MCF 10A (cell line): ENCODE measurements around the gene IGDCC3. TPM values are rescaled to one million over a fixed set of nuclear protein-coding genes. Genes with fewer than 3 reads are reported as not detected.

Source experiments
- BruUV-seq: library from RNA; stranded (reverse); fragments of 400-500 nt; replicated peaks from 2 replicates; lab custom pipeline; 2021; lab: Mats Ljungman, UMichigan
- CTCF ChIA-PET: fragments of 300-600 bp; sonication (Branson Sonifier 250); formaldehyde crosslinking; extraction: SDS; loops from one replicate; lab custom pipeline; 2021; ENCODE audit warnings: antibody characterized with exemption, inconsistent platforms; lab: Yijun Ruan, JAX
- POLR2A ChIA-PET: fragments of 300-600, 350-650 bp; sonication (Branson Sonifier 250); formaldehyde crosslinking; extraction: SDS; loops from one replicate; lab custom pipeline; 2020; ENCODE audit warnings: antibody characterized with exemption, inconsistent platforms; lab: Yijun Ruan, JAX
- DNase-seq: peaks from one replicate; pipeline ENCODE4 v3.0.0-alpha.2; 2018; ENCODE audit not compliant: unreplicated experiment
- H3K27ac Mint-ChIP-seq: one replicate; pipeline ENCODE4 v1.8.0; 2022; ENCODE audit warnings: mild to moderate bottlenecking, low read depth, mixed read lengths; ENCODE audit not compliant: unreplicated experiment
- H3K27me3 Mint-ChIP-seq: one replicate; pipeline ENCODE4 v1.8.0; 2022; ENCODE audit warnings: mixed read lengths; ENCODE audit not compliant: insufficient read depth, unreplicated experiment
- H3K36me3 Mint-ChIP-seq: one replicate; pipeline ENCODE4 v1.8.0; 2022; ENCODE audit warnings: mild to moderate bottlenecking, moderate library complexity, mixed read lengths; ENCODE audit not compliant: insufficient read depth, unreplicated experiment
- H3K4me1 Mint-ChIP-seq: one replicate; pipeline ENCODE4 v1.8.0; 2022; ENCODE audit warnings: mixed read lengths; ENCODE audit not compliant: insufficient read depth, unreplicated experiment
- H3K4me3 Mint-ChIP-seq: one replicate; pipeline ENCODE4 v1.8.0; 2022; ENCODE audit warnings: mild to moderate bottlenecking, moderate library complexity, mixed read lengths; ENCODE audit not compliant: unreplicated experiment
- H3K9me3 Mint-ChIP-seq: one replicate; pipeline ENCODE4 v1.8.0; 2022; ENCODE audit warnings: mixed read lengths; ENCODE audit not compliant: unreplicated experiment
- intact Hi-C: fragments of 100-400 bp; cut with micrococcal nuclease; formaldehyde crosslinking; loops from 2 replicates; pipeline ENCODE4 v1.14.1; 2022
- total RNA-seq: library from RNA; stranded (reverse); gene quantifications from 2 replicates; pipeline ENCODE4 v1.2.3, GENCODE V29; 2022
- TF ChIP-seq, protein P1 (sequence below): fragments of 200-600 bp; IDR thresholded peaks from one replicate; pipeline ENCODE4 v1.8.0; 2022; ENCODE audit warnings: antibody characterized with exemption, mild to moderate bottlenecking; ENCODE audit not compliant: unreplicated experiment

Gene IGDCC3
- total RNA-seq, 1 experiment from 2014 or later, result not detected

DNA sequence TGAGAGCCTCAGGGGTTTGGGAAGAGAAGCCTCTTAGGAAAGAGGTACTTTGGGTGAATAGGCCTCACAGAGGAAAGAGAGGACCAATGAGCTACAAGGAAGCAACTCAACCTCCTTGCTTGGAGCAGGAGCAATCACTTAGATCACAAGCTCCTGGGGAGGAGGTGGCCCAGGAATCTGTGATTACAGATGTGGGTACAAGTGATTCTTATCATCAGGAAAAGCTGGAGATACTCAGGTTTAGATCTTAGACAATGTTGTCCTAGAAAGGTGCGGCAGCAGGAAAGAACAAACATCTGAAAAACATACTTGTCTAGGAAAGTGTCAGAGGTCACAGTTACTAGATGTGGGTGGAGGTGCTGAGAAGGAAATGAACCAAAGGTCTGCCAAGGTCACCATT is 99.3 kb downstream of the IGDCC3 start:
- CTCF ChIA-PET, result interaction anchor here (1.0 to 1.2 kb wide), 3 partner anchors 8 to 92 kb away, joined by 4 to 5 read pairs (median 4); partner anchors contain the start of gene PARP16
- H3K4me1 Mint-ChIP-seq, result no peaks in the 10 kb centered on the region
- no TSS peak for BruUV-seq
- no peaks in the 10 kb centered on the region for H3K36me3 Mint-ChIP-seq
- POLR2A ChIA-PET, result interaction anchor here (0.6 to 1.9 kb wide), 5 partner anchors 8 to 1227 kb away, joined by 3 to 11 read pairs (median 3); partner anchors contain the start of genes PARP16 and ZWILCH
- TF ChIP-seq, protein P1, sequence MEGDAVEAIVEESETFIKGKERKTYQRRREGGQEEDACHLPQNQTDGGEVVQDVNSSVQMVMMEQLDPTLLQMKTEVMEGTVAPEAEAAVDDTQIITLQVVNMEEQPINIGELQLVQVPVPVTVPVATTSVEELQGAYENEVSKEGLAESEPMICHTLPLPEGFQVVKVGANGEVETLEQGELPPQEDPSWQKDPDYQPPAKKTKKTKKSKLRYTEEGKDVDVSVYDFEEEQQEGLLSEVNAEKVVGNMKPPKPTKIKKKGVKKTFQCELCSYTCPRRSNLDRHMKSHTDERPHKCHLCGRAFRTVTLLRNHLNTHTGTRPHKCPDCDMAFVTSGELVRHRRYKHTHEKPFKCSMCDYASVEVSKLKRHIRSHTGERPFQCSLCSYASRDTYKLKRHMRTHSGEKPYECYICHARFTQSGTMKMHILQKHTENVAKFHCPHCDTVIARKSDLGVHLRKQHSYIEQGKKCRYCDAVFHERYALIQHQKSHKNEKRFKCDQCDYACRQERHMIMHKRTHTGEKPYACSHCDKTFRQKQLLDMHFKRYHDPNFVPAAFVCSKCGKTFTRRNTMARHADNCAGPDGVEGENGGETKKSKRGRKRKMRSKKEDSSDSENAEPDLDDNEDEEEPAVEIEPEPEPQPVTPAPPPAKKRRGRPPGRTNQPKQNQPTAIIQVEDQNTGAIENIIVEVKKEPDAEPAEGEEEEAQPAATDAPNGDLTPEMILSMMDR, result no peak
- H3K27ac Mint-ChIP-seq, result no peak overlapping the region
- DNase-seq, result no peak
- no peak overlapping the region for H3K4me3 Mint-ChIP-seq
- no peaks in the 10 kb centered on the region for H3K27me3 Mint-ChIP-seq
- H3K9me3 Mint-ChIP-seq, result no peaks in the 10 kb centered on the region
- intact Hi-C loops, result loop anchor here (10.0 kb wide), 1 partner anchor 544 kb away; no protein-coding TSS in a partner anchor

Other genes with a start within 250 kb of the IGDCC3 start
- 26.3 and 31.0 TPM in 2 replicates for gene PDCD7, start 244.2 kb downstream of the IGDCC3 start, total RNA-seq
- gene CLPX, start 192.7 kb downstream of the IGDCC3 start, total RNA-seq, result 47.9 and 48.9 TPM in 2 replicates
- gene CILP, start 166.5 kb downstream of the IGDCC3 start, total RNA-seq, result not detected in 2 replicates
- gene PARP16, start 91.1 kb downstream of the IGDCC3 start, total RNA-seq, result 5.9 and 6.1 TPM in 2 replicates
- not detected in 2 replicates for gene RNU5A-1, start 82.0 kb downstream of the IGDCC3 start, total RNA-seq
- gene RNU5B-1, start 73.3 kb downstream of the IGDCC3 start, total RNA-seq, result not detected in 2 replicates
- gene IGDCC4, start 44.9 kb upstream of the IGDCC3 start, total RNA-seq, result 0.12 TPM in 1 of 2 replicates, not detected in the other
- gene DPP8, start 139.7 kb upstream of the IGDCC3 start, total RNA-seq, result 24.5 and 27.5 TPM in 2 replicates
- 26.8 and 31.4 TPM in 2 replicates for gene HACD3, start 152.5 kb upstream of the IGDCC3 start, total RNA-seq
- gene INTS14, start 233.1 kb upstream of the IGDCC3 start, total RNA-seq, result 43.9 and 47.0 TPM in 2 replicates
- gene SLC24A1, start 243.9 kb upstream of the IGDCC3 start, total RNA-seq, result 8.2 TPM in 2 replicates